Keratinocyte (primary cell): ENCODE results near the gene DHRSX. TPM values are rescaled to one million over a fixed set of nuclear protein-coding genes. Genes with fewer than 3 reads are reported as not detected.

Source experiments
- DNase-seq: peaks from one replicate; pipeline ENCODE4 v3.0.0-alpha.2; 2011; ENCODE audit warnings: low read depth, missing footprints, low spot score
- FAIRE-seq: peaks from 2 replicates; lab custom pipeline; 2011; peaks lifted over from hg19 to GRCh38; lab: Jason Lieb, UNC
- H2AFZ ChIP-seq: 2 replicates; pipeline ENCODE4 v1.6.0; 2012; ENCODE audit warnings: low read length, control low read depth, inconsistent platforms; ENCODE audit not compliant: control insufficient read depth
- H3K27ac ChIP-seq: 2 replicates; pipeline ENCODE4 v1.5.1; 2011; ENCODE audit warnings: low read length; ENCODE audit not compliant: control insufficient read depth, insufficient read depth
- H3K27me3 ChIP-seq: 3 replicates; pipeline ENCODE4 v1.6.0; 2011; ENCODE audit warnings: low read length; ENCODE audit not compliant: control insufficient read depth, insufficient read depth; ENCODE audit errors: extremely low read depth
- H3K36me3 ChIP-seq, 2 experiments: 2 replicates in 1 of 2; 3 replicates in 1 of 2; pipeline ENCODE4 v1.5.1; 2011; ENCODE audit warnings: low read length in 2 of 2, mild to moderate bottlenecking in 1 of 2; ENCODE audit not compliant: control insufficient read depth in 2 of 2, insufficient read depth in 2 of 2; ENCODE audit errors: extremely low read depth in 1 of 2
- H3K4me1 ChIP-seq: 3 replicates; pipeline ENCODE4 v1.5.1; 2011; ENCODE audit warnings: low read length; ENCODE audit not compliant: control insufficient read depth, insufficient read depth; ENCODE audit errors: extremely low read depth
- H3K4me2 ChIP-seq: 3 replicates; pipeline ENCODE4 v1.6.0; 2011; ENCODE audit warnings: low read depth, low read length; ENCODE audit not compliant: control insufficient read depth, insufficient read depth; ENCODE audit errors: extremely low read depth
- H3K4me3 ChIP-seq, 3 experiments: fragments of 200-600 bp in 1 of 3; sonication (generic) in 1 of 3; 2 replicates in 2 of 3; 3 replicates in 1 of 3; pipeline ENCODE4 v1.5.1; 2011 to 2016; ENCODE audit warnings: low read length in 3 of 3, mild to moderate bottlenecking in 3 of 3, control low read depth in 2 of 3, inconsistent platforms in 1 of 3, low read depth in 1 of 3, mixed read lengths in 1 of 3, mixed run types in 1 of 3, moderate library complexity in 1 of 3; ENCODE audit not compliant: control insufficient read depth in 2 of 3, insufficient read depth in 2 of 3; ENCODE audit errors: extremely low read depth in 1 of 3
- H3K79me2 ChIP-seq: 2 replicates; pipeline ENCODE4 v1.6.0; 2012; ENCODE audit warnings: low read length; ENCODE audit not compliant: control insufficient read depth, insufficient read depth
- H3K9ac ChIP-seq: 3 replicates; pipeline ENCODE4 v1.6.0; 2011; ENCODE audit warnings: low read length; ENCODE audit not compliant: control insufficient read depth, insufficient read depth; ENCODE audit errors: extremely low read depth
- H3K9me1 ChIP-seq: 3 replicates; pipeline ENCODE4 v1.6.0; 2011; ENCODE audit warnings: low read length; ENCODE audit not compliant: control insufficient read depth, insufficient read depth; ENCODE audit errors: extremely low read depth
- H3K9me3 ChIP-seq: 2 replicates; pipeline ENCODE4 v1.5.1; 2012; ENCODE audit warnings: low read depth, low read length; ENCODE audit not compliant: control insufficient read depth
- H4K20me1 ChIP-seq: 3 replicates; pipeline ENCODE4 v1.6.0; 2011; ENCODE audit warnings: low read length; ENCODE audit not compliant: control insufficient read depth, insufficient read depth; ENCODE audit errors: extremely low read depth
- EZH2 ChIP-seq: IDR thresholded peaks from one replicate; pipeline ENCODE4 v1.6.1; 2012; ENCODE audit warnings: inconsistent platforms, mild to moderate bottlenecking, low read length, moderate library complexity
- dilution Hi-C: fragments of 300-500 bp; cut with MboI; formaldehyde crosslinking; loops from one replicate; pipeline ENCODE4 v1.7.0; 2020; ENCODE audit warnings: low sequenced_read_pairs; ENCODE audit not compliant: extremely low pct_ligation_motif_present
- polyA plus RNA-seq, 5 experiments: library from polyadenylated mRNA; depleted of rRNA in 3 of 5; stranded (reverse) in 3 of 5; stranded (forward) in 1 of 5; unstranded in 1 of 5; fragments of >200 nt; gene quantifications; 1 replicate in 1 of 5; 2 replicates in 3 of 5; 3 replicates in 1 of 5; pipeline versions ENCODE4 v1.2.1 to v1.2.3, GENCODE V29; 2011 to 2012; ENCODE audit warnings: missing spikeins in 2 of 5, low read depth in 1 of 5, low replicate concordance in 1 of 5
- TF ChIP-seq, protein P1 (sequence below), 3 experiments: IDR thresholded peaks in 1 of 3; conservative IDR thresholded peaks in 1 of 3; optimal IDR thresholded peaks in 1 of 3; 2 replicates in 2 of 3; 3 replicates in 1 of 3; pipeline versions ENCODE3 to v1.5.1; 2011; ENCODE audit warnings: low read length in 3 of 3, mild to moderate bottlenecking in 3 of 3, moderate library complexity in 2 of 3, control low read depth in 1 of 3, inconsistent platforms in 1 of 3; ENCODE audit not compliant: insufficient read depth in 2 of 3; ENCODE audit errors: extremely low read depth in 1 of 3

Gene DHRSX
- polyA plus RNA-seq, 1 donor (not counting 4 experiments of a cell fraction or from before 2014, with no cell fraction given): 20.4 TPM

DNA sequence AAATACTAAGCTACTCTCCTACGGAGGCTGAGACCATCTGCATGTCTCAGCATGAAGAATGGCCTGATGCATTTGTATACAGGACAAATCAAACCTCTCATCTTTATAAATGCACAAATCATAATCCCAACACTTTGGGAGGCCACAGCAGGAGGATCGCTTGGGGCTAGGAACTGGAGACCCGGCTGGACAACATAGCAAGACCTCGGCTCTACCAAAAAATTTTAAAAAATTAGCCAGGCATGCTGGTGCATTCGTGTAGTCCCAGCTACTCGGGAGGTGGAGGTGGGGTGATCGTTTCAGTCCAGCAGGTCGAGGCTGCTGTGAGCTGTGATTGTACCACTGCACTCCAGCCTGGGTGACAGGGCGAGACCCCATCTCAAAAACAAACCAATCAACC, 262.8 kb downstream of the DHRSX start:
- no peaks in the 10 kb centered on the region for H3K27me3 ChIP-seq
- peaks cover 0 to 6% of the 10 kb centered on the region in 2 experiments for H3K36me3 ChIP-seq
- H3K4me1 ChIP-seq: no peaks in the 10 kb centered on the region
- DNase-seq: no peak
- no peak overlapping the region for H3K9ac ChIP-seq
- H4K20me1 ChIP-seq: no peaks in the 10 kb centered on the region
- dilution Hi-C loops: no loop called here
- H2AFZ ChIP-seq: no peak overlapping the region
- no peaks in the 10 kb centered on the region for H3K9me1 ChIP-seq
- no peaks in the 10 kb centered on the region for H3K9me3 ChIP-seq
- no peak overlapping the region for H3K4me3 ChIP-seq
- TF ChIP-seq, protein P1, sequence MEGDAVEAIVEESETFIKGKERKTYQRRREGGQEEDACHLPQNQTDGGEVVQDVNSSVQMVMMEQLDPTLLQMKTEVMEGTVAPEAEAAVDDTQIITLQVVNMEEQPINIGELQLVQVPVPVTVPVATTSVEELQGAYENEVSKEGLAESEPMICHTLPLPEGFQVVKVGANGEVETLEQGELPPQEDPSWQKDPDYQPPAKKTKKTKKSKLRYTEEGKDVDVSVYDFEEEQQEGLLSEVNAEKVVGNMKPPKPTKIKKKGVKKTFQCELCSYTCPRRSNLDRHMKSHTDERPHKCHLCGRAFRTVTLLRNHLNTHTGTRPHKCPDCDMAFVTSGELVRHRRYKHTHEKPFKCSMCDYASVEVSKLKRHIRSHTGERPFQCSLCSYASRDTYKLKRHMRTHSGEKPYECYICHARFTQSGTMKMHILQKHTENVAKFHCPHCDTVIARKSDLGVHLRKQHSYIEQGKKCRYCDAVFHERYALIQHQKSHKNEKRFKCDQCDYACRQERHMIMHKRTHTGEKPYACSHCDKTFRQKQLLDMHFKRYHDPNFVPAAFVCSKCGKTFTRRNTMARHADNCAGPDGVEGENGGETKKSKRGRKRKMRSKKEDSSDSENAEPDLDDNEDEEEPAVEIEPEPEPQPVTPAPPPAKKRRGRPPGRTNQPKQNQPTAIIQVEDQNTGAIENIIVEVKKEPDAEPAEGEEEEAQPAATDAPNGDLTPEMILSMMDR (optimal IDR thresholded peaks at IDR 0.05 in 1 of 3, IDR thresholded peaks at IDR 0.05 in 1 of 3, conservative IDR thresholded peaks at IDR 0.05 in 1 of 3; ENCODE audit: extremely low read depth in 1 of 3, insufficient read depth in 2 of 3, low read length in 3 of 3): no peak
- TF ChIP-seq EZH2: no peak
- no peak overlapping the region for H3K4me2 ChIP-seq
- no peak for FAIRE-seq
- no peaks in the 10 kb centered on the region for H3K79me2 ChIP-seq
- no peak overlapping the region for H3K27ac ChIP-seq

DNA sequence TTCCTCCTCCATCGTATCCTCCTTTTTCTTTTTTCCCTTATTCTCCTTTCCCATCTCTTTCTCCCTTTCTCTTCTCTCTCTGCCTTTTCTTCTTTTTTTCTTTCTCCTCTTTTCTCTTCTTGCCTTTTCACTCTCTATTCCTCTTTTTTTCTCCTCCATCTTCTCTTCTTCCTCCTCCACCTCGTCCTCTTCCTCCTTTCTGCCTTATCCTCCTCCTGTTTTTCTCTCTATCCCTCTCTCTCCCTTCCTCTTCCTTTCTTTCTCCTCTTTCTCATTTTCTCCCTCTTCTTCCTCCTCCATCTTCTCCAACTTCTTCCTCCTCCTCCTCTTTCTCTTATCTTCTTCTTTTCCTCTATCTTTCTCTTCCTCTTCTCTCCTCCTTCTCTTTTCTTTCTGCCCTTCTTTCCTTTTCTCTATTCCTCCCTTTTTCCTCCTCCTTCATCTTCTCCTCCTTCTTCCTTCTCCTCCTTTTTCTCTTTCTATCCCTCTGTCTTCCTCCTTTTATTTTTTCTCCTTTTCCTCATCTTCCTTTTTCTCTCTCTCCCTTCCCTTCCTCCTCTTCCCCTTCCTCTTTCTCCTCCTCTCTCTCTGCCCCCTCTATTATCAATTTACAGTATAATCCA, 269.1 kb downstream of the DHRSX start:
- Histone ChIP-seq H3K4me2 (no peak overlapping the region), H3K27ac (no peak overlapping the region), H3K79me2 (no peaks in the 10 kb centered on the region), H3K9me1 (no peaks in the 10 kb centered on the region), H3K4me1 (no peaks in the 10 kb centered on the region), H3K4me3 (no peak overlapping the region), H3K27me3 (no peaks in the 10 kb centered on the region), H4K20me1 (no peaks in the 10 kb centered on the region), H3K9me3 (peaks cover 7% of the 10 kb centered on the region), H3K36me3 (peaks cover 0 to 2% of the 10 kb centered on the region in 2 experiments), H2AFZ (no peak overlapping the region), H3K9ac (no peak overlapping the region)
- TF ChIP-seq, protein P1 (optimal IDR thresholded peaks at IDR 0.05 in 1 of 3, IDR thresholded peaks at IDR 0.05 in 1 of 3, conservative IDR thresholded peaks at IDR 0.05 in 1 of 3; ENCODE audit: extremely low read depth in 1 of 3, insufficient read depth in 2 of 3, low read length in 3 of 3): no peak
- TF ChIP-seq EZH2: no peak
- no peak for FAIRE-seq
- no peak for DNase-seq
- dilution Hi-C loops: no loop called here
